NCI-H187 (cell line): Measurements from ENCODE around the gene MB.
"Not testable (repeated sequence)": the region's sequence is repeated elsewhere in the genome, so short reads cannot be mapped to it uniquely, and the experiment has no call there.

ENCODE experiments used
- DNase-seq, 2 experiments: peaks; one replicate each; lab custom pipeline; 2025; lab: John Stamatoyannopoulos, UW

The MB gene

GRCh38 chr22:35617137-35617755 is at the start of gene MB:
Gene MB (minus strand): TSS chr22:35617329. CDS start chr22:35617257, 72 bp downstream.
- DNase-seq = no peak

- DNase-seq = not testable (repeated sequence)
Measured at GRCh38 chr22:35666699-35667098, 49.6 kb upstream of the MB start.

- no peak for DNase-seq
Measured at GRCh38 chr22:35664955-35665587, 47.9 kb upstream of the MB start.

GRCh38 chr22:35663371-35663770 is 46.2 kb upstream of the MB start:
- DNase-seq = no peak

- no peak for DNase-seq
Measured at GRCh38 chr22:35662914-35663313, 45.8 kb upstream of the MB start.

GRCh38 chr22:35661464-35661863 is 44.3 kb upstream of the MB start:
- no peak for DNase-seq

GRCh38 chr22:35660291-35661127 is 43.4 kb upstream of the MB start:
- DNase-seq = no peak

GRCh38 chr22:35657571-35658312 is 40.6 kb upstream of the MB start:
- no peak for DNase-seq

- no peak for DNase-seq
Measured at GRCh38 chr22:35656284-35656752, 39.2 kb upstream of the MB start.

GRCh38 chr22:35653824-35654223 is 36.7 kb upstream of the MB start:
- DNase-seq = no peak

- DNase-seq = no peak
Measured at GRCh38 chr22:35651085-35651484, 34.0 kb upstream of the MB start.

GRCh38 chr22:35649636-35650250 is 32.6 kb upstream of the MB start:
- no peak for DNase-seq

GRCh38 chr22:35649026-35649553 is 32.0 kb upstream of the MB start:
- no peak for DNase-seq

- no peak for DNase-seq
Measured at GRCh38 chr22:35648066-35649025, 31.2 kb upstream of the MB start, which contains the start of gene APOL6. Gene APOL6 (plus strand): TSS chr22:35648446. CDS start chr22:35656426, 7,980 bp downstream.

GRCh38 chr22:35645646-35646045 is 28.5 kb upstream of the MB start:
- DNase-seq = no peak

GRCh38 chr22:35643991-35644390 is 26.9 kb upstream of the MB start:
- no peak for DNase-seq

GRCh38 chr22:35642305-35642741 is 25.2 kb upstream of the MB start:
- DNase-seq = no peak

- no peak for DNase-seq
Measured at GRCh38 chr22:35641494-35642120, 24.5 kb upstream of the MB start.

- DNase-seq = no peak
Measured at GRCh38 chr22:35638410-35638809, 21.3 kb upstream of the MB start.

GRCh38 chr22:35638001-35638400 is 20.9 kb upstream of the MB start:
- DNase-seq = no peak
